Thyroid gland (tissue), 4 donors: ENCODE measurements around the gene PDE4B.

Experiments
- CTCF ChIP-seq, 6 experiments: fragments of 200-600 bp in 3 of 6; fragments of 450-650 bp in 3 of 6; sonication (generic) in 3 of 6; IDR thresholded peaks; one replicate each; pipeline ENCODE4 v1.5.1; 2016 to 2019; ENCODE audit warnings: antibody characterized with exemption in 6 of 6, mild to moderate bottlenecking in 2 of 6, inconsistent platforms in 1 of 6, moderate library complexity in 1 of 6
- POLR2A ChIP-seq, 2 donors: fragments of 450-650 bp; IDR thresholded peaks; one replicate each; pipeline ENCODE4 v1.6.1; 2017; ENCODE audit warnings: antibody characterized with exemption in 2 of 2, mild to moderate bottlenecking in 2 of 2, moderate library complexity in 1 of 2

- TF ChIP-seq CTCF (IDR thresholded peaks at IDR 0.05) (no peak), POLR2A (IDR thresholded peaks at IDR 0.05) (no peak)
These were observed 302.5 kb downstream of the PDE4B start for GRCh38 chr1:66095190-66095589.
